Cardiac fibroblast (primary cell): ENCODE results near the gene ADGB.

Source experiments
- DNase-seq, 2 donors: peaks; one replicate each; pipeline versions ENCODE4 v3.0.0 to v3.0.0-alpha.2; 2010; ENCODE audit warnings: low read depth in 2 of 2
- H3K4me3 ChIP-seq, 2 donors: replicated peaks in 1 of 2; 1 replicate in 1 of 2; 2 replicates in 1 of 2; pipeline ENCODE4 v1.5.1; 2011; ENCODE audit warnings: low read depth in 2 of 2, low read length in 2 of 2, mild to moderate bottlenecking in 2 of 2, moderate library complexity in 1 of 2
- CTCF ChIP-seq: IDR thresholded peaks from one replicate; pipeline ENCODE4 v1.5.1; 2011; ENCODE audit warnings: low read depth, mild to moderate bottlenecking, low read length, inconsistent platforms

Gene ADGB

GRCh38 chr6:146574211-146574610 lies 24.6 kb upstream of the ADGB start:
- no peak overlapping the region for H3K4me3 ChIP-seq
- no peak for DNase-seq
- no peak for TF ChIP-seq CTCF

GRCh38 chr6:146578054-146578453 lies 20.7 kb upstream of the ADGB start:
- no peak overlapping the region for H3K4me3 ChIP-seq
- DNase-seq: peak in 1 of 2 donors; percentile 11
- TF ChIP-seq CTCF: no peak

- no peak for TF ChIP-seq CTCF
- no peak for DNase-seq
- H3K4me3 ChIP-seq: no peak overlapping the region
Measured at GRCh38 chr6:146581968-146582367, 16.8 kb upstream of the ADGB start.

- TF ChIP-seq CTCF: no peak
- peak; percentile 22 to 58 for DNase-seq
- no peak overlapping the region for H3K4me3 ChIP-seq
Measured at GRCh38 chr6:146582857-146583256, 15.9 kb upstream of the ADGB start.

GRCh38 chr6:146583966-146584365 lies 14.8 kb upstream of the ADGB start:
- no peak for DNase-seq
- TF ChIP-seq CTCF: no peak
- no peak overlapping the region for H3K4me3 ChIP-seq

GRCh38 chr6:146587459-146587858 lies 11.3 kb upstream of the ADGB start:
- no peak for TF ChIP-seq CTCF
- no peak overlapping the region for H3K4me3 ChIP-seq
- DNase-seq: no peak

- DNase-seq: no peak
- H3K4me3 ChIP-seq: no peak overlapping the region
- no peak for TF ChIP-seq CTCF
Measured at GRCh38 chr6:146590492-146590891, 8.3 kb upstream of the ADGB start.
